ENCODE measurements around the gene WBP2. TPM values are rescaled to one million over a fixed set of nuclear protein-coding genes. Genes with fewer than 3 reads are reported as not detected.

Gene WBP2
- total RNA-seq, 1 donor from 2014 or later: 145 TPM

DNA sequence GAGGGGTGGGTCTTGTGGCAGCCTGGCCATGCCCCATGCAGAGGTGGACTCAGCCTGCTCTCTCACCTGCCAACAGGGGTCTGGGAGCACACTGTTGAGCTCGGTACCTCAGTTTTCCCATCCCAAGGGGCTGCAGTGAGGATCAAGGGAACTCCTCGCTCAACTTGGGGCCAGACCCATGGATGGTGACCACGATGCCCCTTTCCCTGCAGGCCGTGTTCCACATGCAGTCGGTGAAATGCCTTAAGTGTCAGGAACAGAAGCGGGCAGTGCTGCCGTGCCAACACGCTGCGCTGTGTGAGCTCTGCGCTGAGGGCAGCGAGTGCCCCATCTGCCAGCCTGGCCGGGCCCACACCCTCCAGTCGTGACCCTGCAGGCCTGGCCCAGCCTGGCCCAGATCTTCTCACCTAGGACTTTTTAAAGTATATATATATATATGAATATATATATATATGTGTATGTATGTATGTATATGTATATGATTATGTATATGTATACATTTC is 31.0 kb downstream of the WBP2 start:
- intact Hi-C loops (cut with DNase I): no loop called here
- DNase-seq (no peak), ATAC-seq (ENCODE audit: poor library complexity) (no peak)

- ATAC-seq (ENCODE audit: poor library complexity) (no peak), DNase-seq (no peak)
- intact Hi-C loops (cut with DNase I): no loop called here
Measured at GRCh38 chr17:75823257-75824041, 31.7 kb downstream of the WBP2 start.

DNA sequence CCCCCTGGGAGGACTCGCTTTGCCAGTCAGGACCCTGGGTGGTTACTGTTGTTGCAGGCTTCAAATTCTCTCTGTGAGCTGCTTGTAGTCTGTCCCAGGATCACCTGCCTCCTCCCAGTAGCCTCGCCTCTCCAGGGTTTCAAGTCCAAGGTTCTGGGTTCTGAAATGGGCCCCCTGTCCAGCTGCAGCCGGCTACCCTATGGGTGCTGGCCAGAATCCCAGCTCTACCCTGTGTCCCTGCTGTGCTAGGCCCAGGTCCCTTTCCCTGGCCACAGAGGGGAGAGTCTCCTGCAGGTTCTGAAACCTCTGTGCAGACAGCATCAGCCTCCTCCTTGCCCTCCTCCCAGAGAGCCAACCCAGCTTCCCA is 32.4 kb downstream of the WBP2 start:
- DNase-seq (no peak), ATAC-seq (ENCODE audit: poor library complexity) (no peak)
- intact Hi-C loops (cut with DNase I): no loop called here

GRCh38 chr17:75822119-75822799 is 32.9 kb downstream of the WBP2 start:
- ATAC-seq (ENCODE audit: poor library complexity) (no peak), DNase-seq (no peak)
- intact Hi-C loops (cut with DNase I): no loop called here

- no peak for DNase-seq
- intact Hi-C loops (cut with DNase I): no loop called here
- no peak for ATAC-seq (ENCODE audit: poor library complexity)
Measured at GRCh38 chr17:75821552-75821951, 33.6 kb downstream of the WBP2 start.

DNA sequence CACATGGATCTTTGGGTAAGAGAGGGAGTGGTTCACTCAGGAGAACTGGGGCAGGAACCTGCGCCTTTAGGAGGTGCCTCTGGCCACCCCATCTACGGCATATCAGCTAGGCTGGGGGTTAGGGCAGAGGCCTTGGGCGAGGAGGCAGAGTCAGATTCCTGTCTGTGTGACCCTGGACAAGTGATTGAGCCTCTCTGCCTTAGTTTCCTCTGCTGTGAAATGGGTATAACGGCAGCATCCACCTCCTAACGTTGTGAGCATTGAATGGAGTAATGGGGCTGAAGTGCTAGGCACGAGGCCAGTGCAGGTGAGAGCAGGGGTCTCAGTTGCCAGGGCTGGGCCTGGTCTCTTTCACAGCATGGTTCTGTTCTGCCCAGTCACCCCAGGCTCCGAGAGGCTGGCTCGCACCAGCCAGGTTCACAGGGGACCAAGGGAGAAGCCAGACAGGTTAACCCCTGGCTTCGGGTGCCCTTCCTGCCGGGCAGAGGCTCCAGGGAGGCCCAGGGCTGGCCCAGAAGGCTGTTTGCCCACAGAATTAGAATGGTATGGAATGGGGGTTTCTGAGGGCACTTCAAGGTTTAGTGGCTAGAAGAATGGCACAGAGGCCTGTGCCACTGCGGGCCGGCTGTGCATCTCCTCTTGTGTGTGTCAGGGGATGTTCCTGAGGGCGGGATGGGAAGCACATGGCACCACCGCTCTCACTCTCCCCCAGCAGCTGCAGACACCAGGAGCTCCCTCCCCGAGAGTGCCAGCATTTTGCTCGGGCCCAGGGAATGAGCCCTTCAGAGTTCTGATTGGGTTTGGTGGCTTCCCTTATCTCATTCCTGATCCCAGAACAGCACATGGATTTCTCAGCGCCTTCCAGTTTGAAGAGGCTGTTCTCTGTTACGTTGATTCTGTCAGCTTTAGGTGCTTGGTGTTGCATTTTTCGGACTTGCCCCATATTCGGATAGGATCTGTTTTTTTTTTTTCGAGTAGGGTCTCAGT is 34.7 kb downstream of the WBP2 start:
- intact Hi-C loops (cut with DNase I): no loop called here
- no peak for DNase-seq
- no peak for ATAC-seq (ENCODE audit: poor library complexity)

- ATAC-seq (ENCODE audit: poor library complexity) (no peak), DNase-seq (no peak)
- intact Hi-C loops (cut with DNase I): no loop called here
Measured at GRCh38 chr17:75819678-75820077, 35.5 kb downstream of the WBP2 start.

- no peak for DNase-seq
- no peak for ATAC-seq (ENCODE audit: poor library complexity)
- intact Hi-C loops (cut with DNase I): no loop called here
Measured at GRCh38 chr17:75819116-75819515, 36.0 kb downstream of the WBP2 start.

- no peak for DNase-seq
- no peak for ATAC-seq (ENCODE audit: poor library complexity)
- intact Hi-C loops (cut with DNase I): no loop called here
Measured at GRCh38 chr17:75818326-75818885, 36.7 kb downstream of the WBP2 start.

GRCh38 chr17:75817571-75817970 is 37.6 kb downstream of the WBP2 start:
- DNase-seq (no peak), ATAC-seq (ENCODE audit: poor library complexity) (no peak)
- intact Hi-C loops (cut with DNase I): no loop called here

GRCh38 chr17:75816693-75817092 is 38.4 kb downstream of the WBP2 start:
- ATAC-seq (ENCODE audit: poor library complexity) (no peak), DNase-seq (peak; percentile 35)
- intact Hi-C loops (cut with DNase I): no loop called here

DNA sequence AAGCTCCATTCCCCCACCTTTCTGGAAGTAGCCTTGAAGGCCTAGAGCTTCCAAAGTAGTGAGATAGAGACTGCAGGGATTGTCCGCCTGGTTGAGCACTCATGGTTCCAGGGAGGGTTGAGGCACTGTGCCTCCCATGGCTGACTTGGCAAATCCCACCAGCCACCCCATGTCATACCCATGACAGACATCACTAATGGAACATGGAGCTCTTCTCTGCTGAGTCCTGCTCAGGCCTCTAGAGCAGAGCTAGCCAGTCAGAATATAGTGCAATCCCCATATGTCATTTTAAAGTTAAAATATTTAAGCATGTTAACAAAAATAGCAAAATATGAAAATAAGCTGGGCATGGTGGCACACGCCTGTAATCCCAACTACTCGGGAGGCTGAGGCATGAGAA is 39.7 kb downstream of the WBP2 start:
- intact Hi-C loops (cut with DNase I): no loop called here
- ATAC-seq (ENCODE audit: poor library complexity) (no peak), DNase-seq (no peak)

DNA sequence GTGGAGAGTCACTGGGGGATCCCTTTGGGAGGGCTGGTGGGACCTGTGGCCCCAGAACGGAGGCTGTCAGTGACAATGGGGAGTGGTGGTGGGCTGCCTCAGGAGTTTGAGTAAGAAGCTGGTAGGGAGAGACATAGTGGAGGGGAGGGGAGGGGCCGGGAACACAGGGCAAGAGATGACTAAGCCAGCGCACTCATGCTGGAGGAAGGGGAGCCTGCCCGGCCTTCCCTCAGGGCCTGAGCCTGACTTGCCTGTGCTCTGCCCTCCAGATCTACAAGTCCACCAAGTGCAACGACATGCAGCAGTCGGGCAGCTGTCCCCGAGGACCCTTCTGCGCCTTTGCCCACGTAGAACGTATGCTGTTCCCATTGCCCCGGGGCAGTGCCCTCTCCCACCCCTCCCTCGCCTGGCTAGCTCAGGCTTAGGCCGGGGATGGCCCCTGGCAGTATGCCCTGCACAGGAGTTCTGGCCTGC is 40.2 kb downstream of the WBP2 start:
- peak; percentile 24 for DNase-seq

DNA sequence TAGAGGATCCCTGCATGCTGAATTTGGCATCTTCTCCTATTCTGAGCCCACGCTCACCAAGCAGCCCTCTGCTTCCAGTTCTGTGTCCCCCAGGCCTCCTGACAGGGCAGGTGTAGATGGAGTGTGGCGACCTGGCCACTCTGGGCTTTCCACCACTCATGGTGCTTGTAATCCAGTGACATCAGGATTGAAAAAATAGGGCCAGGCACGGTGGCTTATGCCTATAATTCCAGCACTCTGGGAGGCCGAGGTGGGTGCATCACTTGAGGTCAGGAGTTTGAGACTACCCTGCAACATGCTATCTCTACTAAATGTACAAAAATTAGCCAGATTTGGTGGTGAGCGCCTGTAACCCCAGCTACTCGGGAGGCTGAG is 41.1 kb downstream of the WBP2 start:
- intact Hi-C loops (cut with DNase I): no loop called here
- ATAC-seq (ENCODE audit: poor library complexity) (no peak), DNase-seq (peak; percentile 7)

More for the DNA sequence above, 40.2 kb downstream of the WBP2 start:
- no peak for ATAC-seq (ENCODE audit: poor library complexity)
- intact Hi-C loops (cut with DNase I): no loop called here

DNA sequence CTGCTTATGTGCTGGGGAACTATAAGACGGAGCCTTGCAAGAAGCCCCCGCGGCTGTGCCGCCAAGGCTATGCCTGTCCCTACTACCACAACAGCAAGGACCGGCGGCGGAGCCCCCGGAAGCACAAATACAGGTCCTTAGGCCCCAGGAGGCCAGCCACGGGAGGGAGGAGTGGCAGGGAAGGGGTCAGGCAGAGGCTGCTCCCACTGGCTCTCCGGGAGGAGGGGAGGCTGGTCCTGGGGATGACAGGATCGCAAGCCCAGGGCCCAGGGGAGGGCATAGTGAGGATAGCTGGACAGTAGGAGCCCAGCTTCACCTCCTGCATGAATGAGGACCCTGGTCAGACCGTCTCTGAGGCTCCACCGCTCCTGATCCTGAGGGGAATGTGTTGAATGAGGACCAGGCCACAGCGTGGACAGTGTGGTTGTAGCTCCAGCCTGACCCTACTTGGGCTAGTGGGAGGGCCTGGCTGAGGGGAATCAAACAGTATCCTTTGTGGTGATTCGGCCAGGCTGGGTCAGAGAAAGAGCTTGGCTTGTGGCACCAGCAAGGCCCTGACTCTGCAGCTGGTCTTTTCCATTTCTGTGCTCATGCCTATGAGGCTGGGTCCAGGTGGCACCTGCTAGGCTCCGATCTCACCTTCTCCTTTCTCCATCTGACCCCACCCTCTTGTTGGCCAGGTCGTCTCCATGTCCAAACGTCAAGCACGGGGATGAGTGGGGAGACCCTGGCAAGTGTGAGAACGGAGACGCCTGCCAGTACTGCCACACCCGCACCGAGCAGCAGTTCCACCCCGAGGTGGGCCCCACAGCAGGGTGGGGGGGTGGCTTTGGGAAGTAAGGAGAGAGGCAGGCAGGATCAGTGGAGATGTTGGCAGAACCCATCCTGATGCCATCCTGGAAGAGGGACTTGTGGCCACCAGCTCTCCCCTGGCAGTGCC is 41.8 kb downstream of the WBP2 start:
- intact Hi-C loops (cut with DNase I): no loop called here
- ATAC-seq (ENCODE audit: poor library complexity) (no peak), DNase-seq (peak; percentile 35)

DNA sequence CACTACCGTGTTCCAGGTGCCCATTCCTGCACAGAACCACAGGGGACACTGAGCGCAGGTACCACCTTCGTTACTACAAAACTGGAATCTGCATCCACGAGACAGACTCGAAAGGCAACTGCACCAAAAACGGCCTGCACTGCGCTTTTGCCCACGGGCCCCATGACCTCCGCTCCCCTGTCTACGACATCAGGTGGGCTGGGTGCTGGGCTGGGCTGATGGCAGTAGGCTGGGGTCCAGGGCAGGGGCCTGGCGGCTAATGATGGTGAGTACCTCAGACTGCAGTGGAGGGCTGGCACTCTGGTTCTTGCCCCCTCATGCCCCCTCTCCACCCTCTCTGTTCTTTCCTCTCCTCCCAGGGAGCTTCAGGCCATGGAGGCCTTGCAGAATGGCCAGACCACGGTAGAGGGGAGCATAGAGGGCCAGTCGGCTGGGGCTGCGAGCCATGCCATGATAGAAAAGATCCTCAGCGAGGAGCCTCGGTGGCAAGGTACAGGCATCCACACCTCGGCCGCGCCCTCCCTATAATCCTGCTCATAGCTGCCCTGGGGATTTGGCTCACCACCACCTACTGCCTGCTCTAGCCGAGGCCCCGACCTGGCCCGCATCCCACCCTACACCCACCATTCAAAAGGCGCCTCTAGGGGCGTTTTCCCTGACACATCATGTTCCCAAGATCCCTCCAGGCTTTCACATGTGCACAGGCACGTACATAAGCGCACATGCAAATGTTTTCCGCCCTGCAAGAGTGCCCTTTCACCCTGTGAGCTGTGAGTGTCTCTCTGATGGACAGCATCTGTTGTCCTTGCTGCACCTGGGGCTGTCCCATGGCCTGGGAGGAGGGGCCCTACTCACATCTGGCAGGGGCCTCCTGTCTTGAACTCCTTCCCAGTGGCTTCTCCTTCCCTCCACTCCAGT is 42.8 kb downstream of the WBP2 start:
- DNase-seq: peak; percentile 30
- intact Hi-C loops (cut with DNase I): no loop called here
- ATAC-seq (ENCODE audit: poor library complexity): no peak

- intact Hi-C loops (cut with DNase I): no loop called here
Measured at GRCh38 chr17:75811174-75811573, 44.0 kb downstream of the WBP2 start.

More at GRCh38 chr17:75811174-75811573, 44.0 kb downstream of the WBP2 start:
- ATAC-seq (ENCODE audit: poor library complexity): no peak
- DNase-seq: no peak
